GM18519 (cell line): Measurements from ENCODE around the gene EMILIN3.

Experiments used
- ATAC-seq: cut with Tn5 transposase; IDR thresholded peaks from one replicate; pipeline ENCODE4 v1.9.1; 2021; ENCODE audit warnings: mild to moderate bottlenecking, moderate library complexity; ENCODE audit not compliant: unreplicated experiment, low FRiP score

EMILIN3 gene

GRCh38 chr20:41366546-41367392 lies at the start of gene EMILIN3:
TSS of gene EMILIN3 (minus strand) at chr20:41366818. CDS start at chr20:41366634, 184 bp downstream.
- no peak for ATAC-seq

- ATAC-seq, result no peak
Measured at GRCh38 chr20:41415191-41415590, 48.6 kb upstream of the EMILIN3 start.

DNA sequence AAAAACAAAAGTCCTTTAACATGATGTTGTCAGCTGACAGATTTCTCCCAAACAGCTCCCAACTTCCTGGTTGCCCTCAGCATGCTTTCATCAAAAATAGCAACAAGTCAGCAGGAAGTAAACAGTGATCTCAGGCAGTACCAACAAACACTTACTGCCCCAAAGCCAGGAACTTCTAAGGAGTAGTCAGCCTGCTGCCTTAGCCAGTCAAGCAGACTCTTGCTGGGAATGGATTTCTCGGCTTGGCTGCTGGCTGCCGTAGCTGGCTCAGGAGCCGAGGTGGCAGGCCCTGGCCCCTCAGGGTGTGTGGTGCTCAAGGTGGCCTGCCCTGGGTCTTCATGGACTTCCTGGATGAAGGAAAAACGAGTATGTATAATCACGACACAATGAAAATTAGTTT lies 46.6 kb upstream of the EMILIN3 start:
- no peak for ATAC-seq

DNA sequence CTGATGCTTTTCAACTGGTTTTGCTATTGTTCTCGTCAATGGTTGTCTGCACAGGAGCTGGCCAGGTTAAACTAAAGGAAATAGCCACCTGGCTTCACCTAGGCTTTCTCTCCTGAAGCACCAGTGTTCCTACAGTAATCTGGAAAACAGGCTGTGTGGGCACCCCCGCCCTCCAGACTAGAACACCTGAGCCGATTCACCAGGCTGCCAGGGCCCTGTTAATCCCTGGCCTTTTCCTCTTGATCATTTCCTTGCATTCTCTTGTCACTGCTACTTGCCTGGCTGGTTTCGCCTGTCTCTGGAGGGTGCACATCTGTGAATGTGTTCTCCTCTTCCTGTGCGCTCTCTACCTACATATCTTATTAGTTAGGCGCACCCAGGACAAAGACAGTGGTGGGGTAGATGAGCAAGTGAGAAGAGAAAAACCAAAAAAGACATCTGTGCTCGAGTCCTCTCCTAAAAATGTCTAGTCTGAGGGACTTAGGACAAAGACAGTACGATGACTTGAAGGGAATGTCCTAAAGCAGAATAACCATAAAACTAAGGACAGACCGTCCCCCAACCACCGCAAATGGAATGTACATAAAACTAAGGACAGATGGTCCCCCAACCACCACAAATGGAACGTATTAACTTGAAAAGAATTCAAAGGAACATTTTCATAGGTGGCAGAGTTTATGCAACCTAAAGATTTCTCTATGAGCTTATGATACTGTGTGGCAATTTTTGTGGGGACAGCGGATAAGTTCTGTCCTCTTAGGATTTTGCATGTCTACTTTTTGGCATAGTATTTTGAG lies 45.9 kb upstream of the EMILIN3 start:
- no peak for ATAC-seq

DNA sequence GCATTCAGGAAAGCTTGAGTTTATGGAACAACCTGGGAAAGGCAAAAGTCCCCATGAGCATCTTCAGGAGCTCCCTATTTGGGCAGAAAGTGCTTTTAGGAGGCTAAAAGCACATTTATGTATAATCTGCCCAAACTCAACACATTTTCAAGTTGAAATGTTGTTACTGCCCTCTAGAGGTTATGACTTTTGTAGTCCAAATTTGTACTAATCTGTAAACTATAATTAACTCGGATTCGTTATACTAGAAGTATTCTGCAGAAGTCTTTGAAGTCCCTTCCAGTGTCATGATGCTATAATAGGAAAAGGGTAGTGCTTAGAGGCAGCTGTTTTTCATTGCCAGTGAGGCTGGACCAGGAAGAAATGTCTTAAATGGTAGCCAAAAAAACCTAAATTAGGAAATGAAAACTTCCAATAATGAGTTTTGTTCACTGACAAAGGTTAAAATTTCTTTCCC lies 44.8 kb upstream of the EMILIN3 start:
- ATAC-seq, result no peak

DNA sequence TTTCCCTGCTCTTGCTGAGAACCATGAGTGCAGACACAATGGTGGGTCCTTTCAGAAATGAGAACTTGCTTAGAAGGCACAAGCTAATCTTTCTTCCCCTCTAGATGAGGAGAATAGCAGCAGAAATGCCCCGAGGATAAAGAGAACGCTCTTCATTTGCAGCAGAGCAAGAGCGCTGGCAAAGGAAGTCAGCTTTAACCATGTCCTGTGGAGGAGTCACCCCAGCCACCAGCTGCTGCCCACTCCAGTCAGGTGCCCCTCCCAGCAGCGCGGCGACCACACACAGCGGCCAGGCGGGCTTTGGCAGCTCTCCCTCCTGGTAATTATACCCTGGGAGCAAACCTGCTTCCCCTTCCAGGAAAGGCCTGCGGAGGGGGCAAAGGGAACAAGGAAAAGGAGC lies 42.4 kb upstream of the EMILIN3 start:
- no peak for ATAC-seq

DNA sequence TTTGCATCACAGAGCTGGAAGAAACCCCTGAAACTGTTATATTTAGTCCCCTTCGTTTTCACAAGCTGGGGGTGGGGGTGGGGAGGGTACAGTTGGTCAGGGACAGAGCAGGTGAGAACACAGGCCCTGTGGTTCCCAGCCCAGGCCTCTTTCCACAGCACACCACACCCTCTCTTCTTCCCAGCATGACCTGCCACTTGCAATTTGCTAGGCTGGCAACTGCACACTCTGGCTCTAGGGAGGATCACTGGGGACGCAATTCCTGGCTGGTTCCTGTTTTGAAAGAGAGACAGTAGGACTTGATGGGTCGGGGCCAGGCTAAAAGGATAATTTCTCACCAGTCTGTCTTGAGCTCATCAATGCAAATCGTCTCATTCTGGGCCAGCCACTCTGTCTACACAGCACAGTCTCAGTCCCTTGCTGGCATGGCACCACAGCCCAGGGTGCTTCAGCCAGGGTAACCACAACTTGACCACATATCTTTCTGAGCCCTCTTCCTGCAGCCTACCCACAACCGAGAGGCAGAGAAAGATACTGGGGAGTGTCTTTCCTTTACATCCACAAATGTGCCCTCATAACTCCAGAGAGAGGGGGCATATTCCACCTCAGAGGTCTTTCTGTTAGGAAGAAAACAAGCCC lies 41.7 kb upstream of the EMILIN3 start:
- no peak for ATAC-seq

GRCh38 chr20:41407607-41408006 lies 41.0 kb upstream of the EMILIN3 start:
- ATAC-seq, result no peak

- ATAC-seq, result no peak
Measured at GRCh38 chr20:41406896-41407444, 40.4 kb upstream of the EMILIN3 start.

GRCh38 chr20:41406353-41406752 lies 39.7 kb upstream of the EMILIN3 start:
- ATAC-seq, result no peak

DNA sequence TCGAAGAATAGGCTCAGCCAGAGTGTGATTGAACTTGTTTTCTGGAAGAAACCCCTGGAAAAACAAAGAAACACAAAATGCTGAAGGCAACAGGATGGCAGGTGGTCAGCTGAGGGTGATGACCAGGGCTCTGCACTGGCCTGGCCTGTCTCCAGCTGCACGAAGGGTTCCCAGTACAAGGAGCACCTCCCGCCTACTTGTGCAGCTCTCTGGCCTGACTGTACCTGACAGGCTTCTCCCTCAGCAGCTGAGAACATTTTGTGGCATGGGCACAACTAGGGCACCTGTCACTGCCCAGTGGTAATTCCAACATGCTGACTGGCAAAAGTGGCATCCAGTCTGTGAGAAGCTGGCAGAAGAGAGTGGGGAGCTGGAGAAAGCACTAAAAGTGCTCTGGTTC lies 38.8 kb upstream of the EMILIN3 start:
- no peak for ATAC-seq

GRCh38 chr20:41403604-41404003 lies 37.0 kb upstream of the EMILIN3 start:
- no peak for ATAC-seq

- no peak for ATAC-seq
Measured at GRCh38 chr20:41398408-41398807, 31.8 kb upstream of the EMILIN3 start.

GRCh38 chr20:41395667-41396664 lies 29.3 kb upstream of the EMILIN3 start:
- ATAC-seq, result no peak

- ATAC-seq, result no peak
Measured at GRCh38 chr20:41394931-41395666, 28.5 kb upstream of the EMILIN3 start.

DNA sequence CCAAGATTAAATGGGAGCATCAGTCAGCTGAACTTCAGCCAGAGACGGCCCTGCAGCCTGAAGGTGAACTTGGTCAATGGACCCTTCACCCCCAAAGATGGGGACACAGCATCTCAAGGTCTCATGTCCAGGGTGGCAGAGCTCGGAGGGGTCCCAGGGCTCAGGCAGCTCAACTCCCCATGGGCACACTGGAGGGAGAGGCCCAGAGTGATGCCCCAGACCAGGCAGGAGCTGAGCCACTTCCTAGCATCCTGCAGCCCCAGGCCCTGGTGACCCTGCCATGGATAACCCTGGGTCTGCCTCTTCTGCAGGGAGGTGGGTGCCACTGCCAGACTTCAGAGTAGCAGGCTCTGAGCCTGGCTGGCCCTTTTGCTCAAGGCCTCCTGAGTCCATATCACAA lies 27.5 kb upstream of the EMILIN3 start:
- ATAC-seq, result no peak

GRCh38 chr20:41393705-41394066 lies 27.1 kb upstream of the EMILIN3 start:
- ATAC-seq, result no peak

- no peak for ATAC-seq
Measured at GRCh38 chr20:41392871-41393704, 26.5 kb upstream of the EMILIN3 start.
